Effector memory CD8-positive, alpha-beta T cell (primary cell): Measurements from ENCODE around the gene TMEM272.

Source experiments
- ATAC-seq: fragments of 150-1000 bp; cut with Tn5 transposase; replicated peaks from 2 replicates; pipeline ENCODE4 v1.10.0; 2021; ENCODE audit warnings: mild to moderate bottlenecking, moderate library complexity
- DNase-seq, 3 experiments: peaks; one replicate each; pipeline ENCODE4 v3.0.0; 2021
- H3K27ac Mint-ChIP-seq, 2 donors: one replicate each; pipeline ENCODE4 v1.8.0; 2022; ENCODE audit warnings: mild to moderate bottlenecking in 2 of 2, mixed read lengths in 2 of 2, moderate library complexity in 2 of 2
- H3K27me3 Mint-ChIP-seq, 2 donors: one replicate each; pipeline ENCODE4 v1.8.0; 2022; ENCODE audit warnings: mixed read lengths in 2 of 2
- H3K36me3 Mint-ChIP-seq: one replicate; pipeline ENCODE4 v1.8.0; 2022; ENCODE audit warnings: mild to moderate bottlenecking, moderate library complexity, mixed read lengths; ENCODE audit not compliant: insufficient read depth
- H3K4me1 Mint-ChIP-seq, 2 donors: one replicate each; pipeline ENCODE4 v1.8.0; 2022; ENCODE audit warnings: low read depth in 2 of 2, mixed read lengths in 2 of 2
- H3K4me3 Mint-ChIP-seq, 2 donors: one replicate each; pipeline ENCODE4 v1.8.0; 2022; ENCODE audit warnings: mild to moderate bottlenecking in 2 of 2, mixed read lengths in 2 of 2, moderate library complexity in 2 of 2
- H3K9me3 Mint-ChIP-seq, 2 donors: one replicate each; pipeline ENCODE4 v1.8.0; 2022; ENCODE audit warnings: mixed read lengths in 2 of 2

Gene TMEM272

GRCh38 chr13:51771418-51772104 lies 73.4 kb downstream of the TMEM272 start:
- no peaks in the 10 kb centered on the region for H3K9me3 Mint-ChIP-seq
- H3K27me3 Mint-ChIP-seq, result no peaks in the 10 kb centered on the region
- peaks cover 11% of the 10 kb centered on the region for H3K36me3 Mint-ChIP-seq
- ATAC-seq (no peak), DNase-seq (no peak)
- H3K4me1 Mint-ChIP-seq, result peaks cover 0 to 4% of the 10 kb centered on the region in 2 donors
- H3K27ac Mint-ChIP-seq, result peak overlapping the region; percentile 69 to 93
- no peak overlapping the region for H3K4me3 Mint-ChIP-seq

- peaks cover 11% of the 10 kb centered on the region for H3K36me3 Mint-ChIP-seq
- no peak for DNase-seq
- H3K4me3 Mint-ChIP-seq, result no peak overlapping the region
- H3K27ac Mint-ChIP-seq, result peak overlapping the region in 1 of 2 donors; percentile 93
- ATAC-seq, result no peak
- H3K4me1 Mint-ChIP-seq, result peaks cover 0 to 4% of the 10 kb centered on the region in 2 donors
- H3K9me3 Mint-ChIP-seq, result no peaks in the 10 kb centered on the region
- H3K27me3 Mint-ChIP-seq, result no peaks in the 10 kb centered on the region
Measured at GRCh38 chr13:51770681-51771417, 74.1 kb downstream of the TMEM272 start.

GRCh38 chr13:51770160-51770559 lies 74.8 kb downstream of the TMEM272 start:
- no peaks in the 10 kb centered on the region for H3K9me3 Mint-ChIP-seq
- H3K27ac Mint-ChIP-seq, result peak overlapping the region; percentile 55 to 81
- H3K4me3 Mint-ChIP-seq, result no peak overlapping the region
- H3K36me3 Mint-ChIP-seq, result peaks cover 11% of the 10 kb centered on the region
- H3K4me1 Mint-ChIP-seq, result peaks cover 4 to 5% of the 10 kb centered on the region in 2 donors
- H3K27me3 Mint-ChIP-seq, result no peaks in the 10 kb centered on the region
- no peak for DNase-seq
- no peak for ATAC-seq

- no peak overlapping the region for H3K4me3 Mint-ChIP-seq
- no peak for DNase-seq
- H3K27me3 Mint-ChIP-seq, result no peaks in the 10 kb centered on the region
- peaks cover 10% of the 10 kb centered on the region in 2 donors for H3K4me1 Mint-ChIP-seq
- peak overlapping the region; percentile 55 to 81 for H3K27ac Mint-ChIP-seq
- H3K9me3 Mint-ChIP-seq, result no peaks in the 10 kb centered on the region
- no peak for ATAC-seq
- H3K36me3 Mint-ChIP-seq, result peaks cover 11% of the 10 kb centered on the region
Measured at GRCh38 chr13:51769455-51770127, 75.4 kb downstream of the TMEM272 start.

- DNase-seq (no peak), ATAC-seq (no peak)
- Mint-ChIP-seq H3K9me3 (no peaks in the 10 kb centered on the region), H3K4me1 (peaks cover 15% of the 10 kb centered on the region in 2 donors), H3K36me3 (peaks cover 16% of the 10 kb centered on the region), H3K4me3 (no peak overlapping the region), H3K27me3 (no peaks in the 10 kb centered on the region), H3K27ac (peak overlapping the region in 1 of 2 donors; percentile 25)
Measured at GRCh38 chr13:51768976-51769375, 76.0 kb downstream of the TMEM272 start.

- Mint-ChIP-seq H3K4me3 (no peak overlapping the region), H3K36me3 (peaks cover 18% of the 10 kb centered on the region), H3K27ac (peak overlapping the region; percentile 25 to 69), H3K4me1 (peaks cover 16 to 17% of the 10 kb centered on the region in 2 donors), H3K27me3 (no peaks in the 10 kb centered on the region), H3K9me3 (no peaks in the 10 kb centered on the region)
- DNase-seq, result no peak
- ATAC-seq, result no peak
Measured at GRCh38 chr13:51768378-51768921, 76.5 kb downstream of the TMEM272 start.

GRCh38 chr13:51767100-51767499 lies 77.9 kb downstream of the TMEM272 start:
- Mint-ChIP-seq H3K27ac (peak overlapping the region in 1 of 2 donors; percentile 77), H3K27me3 (no peaks in the 10 kb centered on the region), H3K4me1 (peaks cover 16 to 18% of the 10 kb centered on the region in 2 donors), H3K36me3 (peaks cover 16% of the 10 kb centered on the region), H3K4me3 (no peak overlapping the region), H3K9me3 (no peaks in the 10 kb centered on the region)
- DNase-seq, result no peak
- no peak for ATAC-seq

- DNase-seq (no peak), ATAC-seq (no peak)
- Mint-ChIP-seq H3K9me3 (no peaks in the 10 kb centered on the region), H3K4me1 (peaks cover 16 to 18% of the 10 kb centered on the region in 2 donors), H3K27ac (peak overlapping the region; percentile 92 to 94), H3K27me3 (no peaks in the 10 kb centered on the region), H3K4me3 (peak overlapping the region; percentile 71 to 80), H3K36me3 (peaks cover 21% of the 10 kb centered on the region)
Measured at GRCh38 chr13:51765142-51765515, 79.8 kb downstream of the TMEM272 start.

GRCh38 chr13:51764184-51765141 lies 80.5 kb downstream of the TMEM272 start:
- Mint-ChIP-seq H3K9me3 (no peaks in the 10 kb centered on the region), H3K36me3 (peaks cover 21% of the 10 kb centered on the region), H3K27ac (peak overlapping the region; percentile 92 to 94), H3K27me3 (no peaks in the 10 kb centered on the region), H3K4me1 (peaks cover 14 to 16% of the 10 kb centered on the region in 2 donors), H3K4me3 (peak overlapping the region; percentile 71 to 80)
- DNase-seq, result peak; percentile 38 to 46 (median 44)
- ATAC-seq, result peak; percentile 89

- Mint-ChIP-seq H3K4me3 (peak overlapping the region in 1 of 2 donors; percentile 80), H3K36me3 (peaks cover 27% of the 10 kb centered on the region), H3K4me1 (peaks cover 14 to 16% of the 10 kb centered on the region in 2 donors), H3K9me3 (no peaks in the 10 kb centered on the region), H3K27ac (peak overlapping the region; percentile 92 to 94), H3K27me3 (no peaks in the 10 kb centered on the region)
- DNase-seq (no peak), ATAC-seq (no peak)
Measured at GRCh38 chr13:51763486-51763885, 81.5 kb downstream of the TMEM272 start.
